ENCODE measurements around the gene PRR7. TPM values are rescaled to one million over a fixed set of nuclear protein-coding genes. Genes with fewer than 3 reads are reported as not detected.

PRR7 gene
- total and polyA plus RNA-seq, 2 of the 13 experiments (the other 11 are each of a cell fraction or from before 2014, with no cell fraction given) = 4.8 to 5.0 TPM

- WGBS (ENCODE audit: low lambda C conversion rate) = 98% methylated on average over 7 of the region's 7 CpGs
- Histone ChIP-seq H3K4me1 (ENCODE audit: insufficient read depth, low read length) (peaks cover 41% of the 10 kb centered on the region), H3K27me3 (ENCODE audit: control insufficient read depth in 1 of 2, insufficient read depth in 2 of 2, low read length in 2 of 2) (no peaks in the 10 kb centered on the region), H3K4me2 (ENCODE audit: low read depth, low read length) (no peak overlapping the region), H3K79me2 (ENCODE audit: insufficient read depth, low read length) (no peaks in the 10 kb centered on the region), H3K9me3 (ENCODE audit: low read length) (no peaks in the 10 kb centered on the region), H3K27ac (ENCODE audit: extremely low read length, insufficient read depth, low read length) (no peak overlapping the region), H3K9ac (ENCODE audit: insufficient read depth, low read depth, low read length) (no peak overlapping the region), H4K20me1 (ENCODE audit: insufficient read depth, low read length) (peaks cover 2% of the 10 kb centered on the region; the same call in 1 of the 2 replicates), H3K4me3 (replicated peaks in 1 of 3; ENCODE audit: insufficient read depth in 1 of 3, low read depth in 2 of 3, low read length in 3 of 3) (no peak overlapping the region), H2AFZ (ENCODE audit: low read length) (no peak overlapping the region), H3K36me3 (replicated peaks in 1 of 2; ENCODE audit: control insufficient read depth in 1 of 2, insufficient read depth in 2 of 2, low read length in 2 of 2) (0 out of 5 replicates have a peak, but pooled peaks cover 0 to 8% of the 10 kb centered on the region in 2 experiments)
- FAIRE-seq = no peak
- no TSS peak for BruUV-seq (replicated peaks)
- POLR2A ChIA-PET = interaction anchor here (1.5 to 3.3 kb wide), 2 partner anchors 11 to 17 kb away, joined by 8 to 19 read pairs; partner anchors contain the start of gene GRK6
- intact Hi-C loops (cut with micrococcal nuclease; ENCODE audit: unreplicated experiment) = loop anchor here (5.0 kb wide), 1 partner anchor 117 kb away; no protein-coding TSS in a partner anchor
- CTCF ChIA-PET (ENCODE audit: low intra/inter-chr PET ratio, low total read pairs) = no interaction called here
- DNase-seq (ENCODE audit: low spot score) = no peak
- ATAC-seq = no peak
- in situ Hi-C loops (cut with HindIII; ENCODE audit: extremely low pct_ligation_motif_present, low pct_unique_long_range_greater_than_20kb) = loop anchor here (5.0 kb wide), 1 partner anchor 132 kb away; the partner anchor contains the start of gene MXD3
- TF ChIP-seq PPARG (CRISPR knock-in tag; conservative IDR thresholded peaks at IDR 0.05) (no peak), POLR2G (IDR thresholded peaks at IDR 0.05; ENCODE audit: low read depth, low read length) (peak; percentile 28), TEAD3 (CRISPR knock-in tag; optimal IDR thresholded peaks at IDR 0.05; ENCODE audit: borderline replicate concordance) (peak; percentile 18), RBM22 (optimal IDR thresholded peaks at IDR 0.05; ENCODE audit: low read length) (peak; percentile 17), AGO1 (IDR thresholded peaks at IDR 0.05; ENCODE audit: low read depth, low read length, poor library complexity, severe bottlenecking) (peak; percentile 3), ZSCAN25 (CRISPR knock-in tag; IDR thresholded peaks at IDR 0.05) (no peak), ZBTB3 (CRISPR knock-in tag; IDR thresholded peaks at IDR 0.05; ENCODE audit: borderline replicate concordance, low read depth) (no peak), MAX (IDR thresholded peaks at IDR 0.05) (0 out of 2 replicates have a peak, but pooled peaks have one; percentile 8), AKAP8 (CRISPR knock-in tag; IDR thresholded peaks at IDR 0.05) (peak; percentile 28)
- TF ChIP-seq, protein P1, sequence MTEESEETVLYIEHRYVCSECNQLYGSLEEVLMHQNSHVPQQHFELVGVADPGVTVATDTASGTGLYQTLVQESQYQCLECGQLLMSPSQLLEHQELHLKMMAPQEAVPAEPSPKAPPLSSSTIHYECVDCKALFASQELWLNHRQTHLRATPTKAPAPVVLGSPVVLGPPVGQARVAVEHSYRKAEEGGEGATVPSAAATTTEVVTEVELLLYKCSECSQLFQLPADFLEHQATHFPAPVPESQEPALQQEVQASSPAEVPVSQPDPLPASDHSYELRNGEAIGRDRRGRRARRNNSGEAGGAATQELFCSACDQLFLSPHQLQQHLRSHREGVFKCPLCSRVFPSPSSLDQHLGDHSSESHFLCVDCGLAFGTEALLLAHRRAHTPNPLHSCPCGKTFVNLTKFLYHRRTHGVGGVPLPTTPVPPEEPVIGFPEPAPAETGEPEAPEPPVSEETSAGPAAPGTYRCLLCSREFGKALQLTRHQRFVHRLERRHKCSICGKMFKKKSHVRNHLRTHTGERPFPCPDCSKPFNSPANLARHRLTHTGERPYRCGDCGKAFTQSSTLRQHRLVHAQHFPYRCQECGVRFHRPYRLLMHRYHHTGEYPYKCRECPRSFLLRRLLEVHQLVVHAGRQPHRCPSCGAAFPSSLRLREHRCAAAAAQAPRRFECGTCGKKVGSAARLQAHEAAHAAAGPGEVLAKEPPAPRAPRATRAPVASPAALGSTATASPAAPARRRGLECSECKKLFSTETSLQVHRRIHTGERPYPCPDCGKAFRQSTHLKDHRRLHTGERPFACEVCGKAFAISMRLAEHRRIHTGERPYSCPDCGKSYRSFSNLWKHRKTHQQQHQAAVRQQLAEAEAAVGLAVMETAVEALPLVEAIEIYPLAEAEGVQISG (CRISPR knock-in tag; IDR thresholded peaks at IDR 0.05) = no peak
Measured at GRCh38 chr5:177444106-177445051, 2.2 kb upstream of the PRR7 start.

Data from HepG2 (cell line).